NCI-H128 (cell line): ENCODE measurements around the gene PI4KA.

ENCODE experiments used
- DNase-seq: peaks from one replicate; lab custom pipeline; 2025; ENCODE audit not compliant: unreplicated experiment; lab: John Stamatoyannopoulos, UW

PI4KA gene

GRCh38 chr22:20881869-20882815, 23.5 kb upstream of the PI4KA start:
- no peak for DNase-seq

GRCh38 chr22:20881231-20881630, 22.6 kb upstream of the PI4KA start:
- no peak for DNase-seq

- no peak for DNase-seq
These were observed 19.1 kb upstream of the PI4KA start for GRCh38 chr22:20877715-20878114.

- DNase-seq, result no peak
These were observed 16.7 kb upstream of the PI4KA start for GRCh38 chr22:20875296-20875695.

- no peak for DNase-seq
These were observed 14.6 kb upstream of the PI4KA start for GRCh38 chr22:20873214-20873613.

- no peak for DNase-seq
These were observed 10.6 kb upstream of the PI4KA start for GRCh38 chr22:20869234-20869633.

- no peak for DNase-seq
These were observed 9.7 kb upstream of the PI4KA start for GRCh38 chr22:20868025-20868962.

GRCh38 chr22:20867179-20868024, 8.8 kb upstream of the PI4KA start:
- no peak for DNase-seq

- no peak for DNase-seq
These were observed 8.1 kb upstream of the PI4KA start for GRCh38 chr22:20866736-20867135.

GRCh38 chr22:20865875-20866445, 7.3 kb upstream of the PI4KA start:
- no peak for DNase-seq

GRCh38 chr22:20865331-20865730, 6.7 kb upstream of the PI4KA start:
- DNase-seq, result no peak

- DNase-seq, result no peak
These were observed 5.7 kb upstream of the PI4KA start for GRCh38 chr22:20864186-20864908.

GRCh38 chr22:20863366-20863765, 4.8 kb upstream of the PI4KA start:
- no peak for DNase-seq

GRCh38 chr22:20862540-20862939, 3.9 kb upstream of the PI4KA start:
- DNase-seq, result no peak

- DNase-seq, result no peak
These were observed 1.0 kb upstream of the PI4KA start for GRCh38 chr22:20859615-20860014.

GRCh38 chr22:20857838-20858614, 585 bp downstream of the PI4KA start:
- DNase-seq, result peak; percentile 36

- no peak for DNase-seq
These were observed 1.4 kb downstream of the PI4KA start for GRCh38 chr22:20857247-20857643.

- no peak for DNase-seq
These were observed 5.4 kb downstream of the PI4KA start for GRCh38 chr22:20853236-20853660.

- no peak for DNase-seq
These were observed 6.1 kb downstream of the PI4KA start for GRCh38 chr22:20852503-20852902.
